Astrocyte (in vitro differentiated cells and primary cell): ENCODE results near the gene TINCR. TPM values are rescaled to one million over a fixed set of nuclear protein-coding genes. Genes with fewer than 3 reads are reported as not detected.

ENCODE experiments used
- DNase-seq: peaks from one replicate; pipeline ENCODE4 v3.0.0-alpha.2; 2010; ENCODE audit warnings: low read depth
- FAIRE-seq: peaks from 2 replicates; lab custom pipeline; 2011; peaks lifted over from hg19 to GRCh38; lab: Jason Lieb, UNC
- H2AFZ ChIP-seq: 2 replicates; pipeline ENCODE4 v1.6.0; 2012; ENCODE audit warnings: low read depth, low read length, inconsistent platforms
- H3K27ac ChIP-seq: 2 replicates; pipeline ENCODE4 v1.5.1; 2011; ENCODE audit warnings: low read depth, low read length, inconsistent platforms
- H3K27me3 ChIP-seq: 2 replicates; pipeline ENCODE4 v1.6.0; 2011; ENCODE audit warnings: low read length, inconsistent platforms; ENCODE audit not compliant: insufficient read depth
- H3K36me3 ChIP-seq: 2 replicates; pipeline ENCODE4 v1.5.1; 2011; ENCODE audit warnings: low read length, inconsistent platforms; ENCODE audit not compliant: insufficient read depth
- H3K4me1 ChIP-seq: 2 replicates; pipeline ENCODE4 v1.5.1; 2011; ENCODE audit warnings: low read length, inconsistent platforms; ENCODE audit not compliant: insufficient read depth
- H3K4me2 ChIP-seq: 2 replicates; pipeline ENCODE4 v1.6.0; 2012; ENCODE audit warnings: low read length, inconsistent platforms
- H3K4me3 ChIP-seq: 2 replicates; pipeline ENCODE4 v1.5.1; 2011; ENCODE audit warnings: low read depth, mild to moderate bottlenecking, low read length, inconsistent platforms; ENCODE audit not compliant: insufficient read depth
- H3K79me2 ChIP-seq: 2 replicates; pipeline ENCODE4 v1.6.0; 2012; ENCODE audit warnings: mild to moderate bottlenecking, low read length, inconsistent platforms; ENCODE audit not compliant: insufficient read depth
- H3K9ac ChIP-seq: 2 replicates; pipeline ENCODE4 v1.6.0; 2012; ENCODE audit warnings: mild to moderate bottlenecking, low read length, inconsistent platforms
- H3K9me3 ChIP-seq: 2 replicates; pipeline ENCODE4 v1.5.1; 2012; ENCODE audit warnings: low read depth, mild to moderate bottlenecking, low read length, inconsistent platforms; ENCODE audit not compliant: insufficient read depth
- H4K20me1 ChIP-seq: 2 replicates; pipeline ENCODE4 v1.6.0; 2012; ENCODE audit warnings: low read length, inconsistent platforms; ENCODE audit not compliant: insufficient read depth
- H3K27ac Mint-ChIP-seq: one replicate; pipeline ENCODE4 v1.8.0; 2021; ENCODE audit warnings: mild to moderate bottlenecking, mixed read lengths; ENCODE audit not compliant: unreplicated experiment
- H3K27me3 Mint-ChIP-seq: one replicate; pipeline ENCODE4 v1.8.0; 2021; ENCODE audit warnings: low read depth, mixed read lengths; ENCODE audit not compliant: unreplicated experiment
- H3K36me3 Mint-ChIP-seq: one replicate; pipeline ENCODE4 v1.8.0; 2021; ENCODE audit warnings: low read depth, mixed read lengths; ENCODE audit not compliant: unreplicated experiment
- H3K4me1 Mint-ChIP-seq: one replicate; pipeline ENCODE4 v1.8.0; 2021; ENCODE audit warnings: low read depth, mixed read lengths; ENCODE audit not compliant: unreplicated experiment
- H3K4me3 Mint-ChIP-seq: one replicate; pipeline ENCODE4 v1.8.0; 2021; ENCODE audit warnings: mild to moderate bottlenecking, moderate library complexity, mixed read lengths; ENCODE audit not compliant: unreplicated experiment
- H3K9me3 Mint-ChIP-seq: one replicate; pipeline ENCODE4 v1.8.0; 2021; ENCODE audit warnings: mild to moderate bottlenecking, mixed read lengths; ENCODE audit not compliant: unreplicated experiment
- EZH2 ChIP-seq: IDR thresholded peaks from 2 replicates; pipeline ENCODE4 v1.6.1; 2012; ENCODE audit warnings: mild to moderate bottlenecking, low read length, inconsistent platforms; ENCODE audit not compliant: insufficient read depth
- total RNA-seq: library from RNA; stranded (reverse); gene quantifications from 2 replicates; pipeline ENCODE4 v1.2.1, GENCODE V29; 2021
- TF ChIP-seq, protein P1 (sequence below): IDR thresholded peaks from 2 replicates; pipeline ENCODE4 v1.5.1; 2011; ENCODE audit warnings: low read depth, mild to moderate bottlenecking, inconsistent platforms, low read length, moderate library complexity; ENCODE audit not compliant: insufficient read depth

Gene TINCR
- total RNA-seq, 1 donor from 2014 or later = 1.4 TPM

DNA sequence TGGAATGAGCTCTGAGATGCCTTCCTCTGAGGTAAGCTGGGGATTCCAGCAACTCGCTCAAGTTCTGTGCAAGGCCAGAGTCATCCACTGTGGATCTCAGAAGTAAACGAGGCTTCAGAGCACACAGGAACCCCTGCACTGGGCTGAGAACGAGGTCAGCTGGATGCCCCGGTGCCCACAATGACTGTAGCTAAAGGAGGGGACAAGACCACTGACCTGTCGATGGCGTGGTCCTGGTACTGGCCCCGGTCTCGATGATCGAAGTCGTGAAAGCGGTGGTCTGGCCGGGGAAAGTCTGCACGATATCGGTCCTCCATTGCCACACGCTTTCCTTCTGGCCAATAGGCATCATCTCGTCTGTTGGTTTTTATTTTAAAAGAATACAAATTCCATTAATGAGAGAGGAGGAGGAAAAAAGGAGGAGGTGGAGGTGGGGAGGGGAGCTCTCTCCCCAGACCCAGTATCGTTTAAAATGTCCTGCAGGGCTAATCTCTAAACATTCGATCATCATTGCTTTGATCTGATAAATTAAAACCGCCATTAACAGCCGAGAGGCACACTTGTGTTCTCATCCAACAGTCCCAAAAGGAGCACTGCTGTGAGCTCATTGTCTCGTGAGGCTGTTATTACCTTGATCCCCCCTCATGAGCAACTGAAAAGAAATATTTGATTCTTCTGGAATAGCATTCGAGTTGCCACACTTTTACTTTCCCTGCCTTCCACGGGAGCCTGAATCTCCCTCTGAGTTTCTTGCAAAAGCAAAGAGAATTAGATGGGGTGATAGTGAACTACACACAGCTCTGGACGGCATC is 25.0 kb upstream of the TINCR start:
- no peak for DNase-seq
- Mint-ChIP-seq H3K27ac (no peak overlapping the region), H3K27me3 (no peaks in the 10 kb centered on the region), H3K4me1 (no peaks in the 10 kb centered on the region), H3K4me3 (no peak overlapping the region), H3K9me3 (no peaks in the 10 kb centered on the region), H3K36me3 (peaks cover 31% of the 10 kb centered on the region)
- no peak overlapping the region for H3K4me2 ChIP-seq
- no peak for FAIRE-seq
- TF ChIP-seq EZH2 = no peak
- TF ChIP-seq, protein P1, sequence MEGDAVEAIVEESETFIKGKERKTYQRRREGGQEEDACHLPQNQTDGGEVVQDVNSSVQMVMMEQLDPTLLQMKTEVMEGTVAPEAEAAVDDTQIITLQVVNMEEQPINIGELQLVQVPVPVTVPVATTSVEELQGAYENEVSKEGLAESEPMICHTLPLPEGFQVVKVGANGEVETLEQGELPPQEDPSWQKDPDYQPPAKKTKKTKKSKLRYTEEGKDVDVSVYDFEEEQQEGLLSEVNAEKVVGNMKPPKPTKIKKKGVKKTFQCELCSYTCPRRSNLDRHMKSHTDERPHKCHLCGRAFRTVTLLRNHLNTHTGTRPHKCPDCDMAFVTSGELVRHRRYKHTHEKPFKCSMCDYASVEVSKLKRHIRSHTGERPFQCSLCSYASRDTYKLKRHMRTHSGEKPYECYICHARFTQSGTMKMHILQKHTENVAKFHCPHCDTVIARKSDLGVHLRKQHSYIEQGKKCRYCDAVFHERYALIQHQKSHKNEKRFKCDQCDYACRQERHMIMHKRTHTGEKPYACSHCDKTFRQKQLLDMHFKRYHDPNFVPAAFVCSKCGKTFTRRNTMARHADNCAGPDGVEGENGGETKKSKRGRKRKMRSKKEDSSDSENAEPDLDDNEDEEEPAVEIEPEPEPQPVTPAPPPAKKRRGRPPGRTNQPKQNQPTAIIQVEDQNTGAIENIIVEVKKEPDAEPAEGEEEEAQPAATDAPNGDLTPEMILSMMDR = no peak
- no peak overlapping the region for H3K9ac ChIP-seq
- peaks cover 17% of the 10 kb centered on the region for H3K4me1 ChIP-seq
- peaks cover 2% of the 10 kb centered on the region for H3K79me2 ChIP-seq
- no peaks in the 10 kb centered on the region for H3K9me3 ChIP-seq
- H3K27me3 ChIP-seq = no peaks in the 10 kb centered on the region
- no peak overlapping the region for H2AFZ ChIP-seq
- H3K27ac ChIP-seq = no peak overlapping the region
- H4K20me1 ChIP-seq = peaks cover 76% of the 10 kb centered on the region
- no peak overlapping the region for H3K4me3 ChIP-seq
- H3K36me3 ChIP-seq = peaks cover 42% of the 10 kb centered on the region

DNA sequence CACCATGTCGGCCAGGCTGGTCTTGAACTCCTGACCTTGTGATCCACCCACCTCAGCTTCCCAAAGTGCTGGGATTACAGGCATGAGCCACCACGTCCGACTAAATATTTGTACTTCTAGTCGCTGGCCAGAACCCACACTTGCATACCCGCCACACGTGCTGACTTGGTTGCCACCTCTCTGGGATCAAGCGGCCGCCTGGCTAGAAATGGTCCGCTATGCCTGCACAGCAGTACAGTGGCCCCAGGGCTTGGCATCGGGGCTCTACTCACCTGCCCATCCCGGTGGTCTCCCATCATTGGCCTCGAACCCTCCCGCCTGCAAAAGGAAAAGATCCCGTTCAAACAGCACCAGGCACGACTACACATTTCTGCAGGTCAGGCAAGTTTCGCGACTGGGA is 23.7 kb upstream of the TINCR start:
- Mint-ChIP-seq H3K9me3 (no peaks in the 10 kb centered on the region), H3K4me1 (peaks cover 3% of the 10 kb centered on the region), H3K4me3 (no peak overlapping the region), H3K27ac (no peak overlapping the region), H3K36me3 (peaks cover 31% of the 10 kb centered on the region), H3K27me3 (no peaks in the 10 kb centered on the region)
- H2AFZ ChIP-seq = no peak overlapping the region
- H3K9me3 ChIP-seq = no peaks in the 10 kb centered on the region
- H3K27me3 ChIP-seq = no peaks in the 10 kb centered on the region
- FAIRE-seq = no peak
- no peak overlapping the region for H3K9ac ChIP-seq
- no peak overlapping the region for H3K27ac ChIP-seq
- no peak overlapping the region for H3K4me3 ChIP-seq
- peaks cover 75% of the 10 kb centered on the region for H4K20me1 ChIP-seq
- no peak for TF ChIP-seq EZH2
- TF ChIP-seq, protein P1 = no peak
- H3K36me3 ChIP-seq = peaks cover 43% of the 10 kb centered on the region
- DNase-seq = no peak
- H3K4me2 ChIP-seq = no peak overlapping the region
- H3K4me1 ChIP-seq = peaks cover 20% of the 10 kb centered on the region
- H3K79me2 ChIP-seq = no peaks in the 10 kb centered on the region

DNA sequence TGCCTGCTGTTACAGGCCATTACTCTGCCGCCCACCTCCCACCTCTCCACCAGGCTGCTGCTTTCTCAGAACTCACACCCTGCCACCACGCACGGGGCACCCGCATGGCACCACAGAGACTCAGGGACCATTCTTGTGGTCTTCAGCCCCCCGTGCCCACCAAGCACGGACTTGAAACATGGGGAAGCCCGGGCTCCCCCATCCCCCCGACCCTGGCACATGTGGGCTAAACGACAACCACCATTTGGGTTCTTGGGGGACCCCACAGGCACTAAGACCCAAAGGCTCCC is 23.1 kb upstream of the TINCR start:
- Mint-ChIP-seq H3K9me3 (no peaks in the 10 kb centered on the region), H3K27ac (no peak overlapping the region), H3K36me3 (peaks cover 29% of the 10 kb centered on the region), H3K4me1 (peaks cover 4% of the 10 kb centered on the region), H3K4me3 (no peak overlapping the region), H3K27me3 (no peaks in the 10 kb centered on the region)
- no peak overlapping the region for H2AFZ ChIP-seq
- peaks cover 38% of the 10 kb centered on the region for H3K36me3 ChIP-seq
- no peak overlapping the region for H3K4me2 ChIP-seq
- H3K4me3 ChIP-seq = no peak overlapping the region
- peaks cover 27% of the 10 kb centered on the region for H3K4me1 ChIP-seq
- no peak overlapping the region for H3K27ac ChIP-seq
- FAIRE-seq = no peak
- TF ChIP-seq, protein P1 = no peak
- TF ChIP-seq EZH2 = no peak
- no peaks in the 10 kb centered on the region for H3K27me3 ChIP-seq
- H3K79me2 ChIP-seq = no peaks in the 10 kb centered on the region
- H3K9me3 ChIP-seq = no peaks in the 10 kb centered on the region
- H3K9ac ChIP-seq = no peak overlapping the region
- DNase-seq = no peak
- H4K20me1 ChIP-seq = peaks cover 76% of the 10 kb centered on the region
